HepG2 (cell line): Measurements from ENCODE around the gene TPD52L2. TPM values are rescaled to one million over a fixed set of nuclear protein-coding genes. Genes with fewer than 3 reads are reported as not detected.
A peak's percentile ranks its signal among the peaks of the same experiment; 100 is the strongest.

Experiments
- ADNP ChIP-seq: sonication (generic); formaldehyde crosslinking; IDR thresholded peaks from 2 replicates; pipeline ENCODE4 v1.4.0; 2020; ENCODE audit warnings: missing genetic modification reagents
- EP300 ChIP-seq, 3 experiments: sonication (generic) in 1 of 3; formaldehyde crosslinking in 1 of 3; IDR thresholded peaks; 2 replicates each; pipeline versions ENCODE4 v1.5.1 to v1.6.1; 2011 to 2020; ENCODE audit warnings: low read depth in 2 of 3, low read length in 2 of 3, borderline replicate concordance in 1 of 3, improper control_type of control experiment in 1 of 3, mild to moderate bottlenecking in 1 of 3, missing genetic modification reagents in 1 of 3, moderate library complexity in 1 of 3
- GATA4 ChIP-seq: sonication (generic); IDR thresholded peaks from 2 replicates; pipeline ENCODE4 v1.6.1; 2016; ENCODE audit warnings: antibody characterized with exemption, low read depth, borderline replicate concordance
- MAX ChIP-seq: IDR thresholded peaks from 2 replicates; pipeline ENCODE4 v1.6.1; 2012; ENCODE audit warnings: inconsistent platforms
- MED8 ChIP-seq: sonication (generic); formaldehyde crosslinking; IDR thresholded peaks from 2 replicates; pipeline ENCODE4 v1.8.1; 2023; ENCODE audit warnings: mild to moderate bottlenecking, missing genetic modification reagents; ENCODE audit not compliant: insufficient replicate concordance
- MLXIP ChIP-seq: sonication (generic); formaldehyde crosslinking; IDR thresholded peaks from 2 replicates; pipeline ENCODE4 v1.9.0; 2021; ENCODE audit warnings: missing genetic modification reagents, borderline replicate concordance
- NBN ChIP-seq: fragments of 450-650 bp; conservative IDR thresholded peaks from 2 replicates; pipeline ENCODE4 v1.6.1; 2017
- TFDP1 ChIP-seq: IDR thresholded peaks from 2 replicates; pipeline ENCODE4 v1.6.1; 2016; ENCODE audit warnings: missing compliant biosample characterization, missing genetic modification reagents, borderline replicate concordance
- TFDP2 ChIP-seq: sonication (generic); formaldehyde crosslinking; IDR thresholded peaks from 2 replicates; pipeline ENCODE4 v1.4.0; 2020; ENCODE audit warnings: missing genetic modification reagents
- ZBTB3 ChIP-seq: sonication (generic); formaldehyde crosslinking; IDR thresholded peaks from 2 replicates; pipeline ENCODE4 v1.4.0; 2020; ENCODE audit warnings: low read depth, mild to moderate bottlenecking, moderate library complexity, missing genetic modification reagents, borderline replicate concordance
- ZFP36L2 ChIP-seq: sonication (generic); formaldehyde crosslinking; IDR thresholded peaks from 2 replicates; pipeline ENCODE4 v1.4.0; 2020; ENCODE audit warnings: missing genetic modification reagents
- ZMYM4 ChIP-seq: sonication (generic); formaldehyde crosslinking; IDR thresholded peaks from 2 replicates; pipeline ENCODE4 v1.8.1; 2023; ENCODE audit warnings: mild to moderate bottlenecking, missing genetic modification reagents
- ZNF121 ChIP-seq: sonication (generic); formaldehyde crosslinking; IDR thresholded peaks from 2 replicates; pipeline ENCODE4 v1.5.0; 2020; ENCODE audit warnings: mild to moderate bottlenecking, missing genetic modification reagents
- ZNF143 ChIP-seq: sonication (generic); formaldehyde crosslinking; IDR thresholded peaks from 2 replicates; pipeline ENCODE4 v1.4.0; 2020; ENCODE audit warnings: missing genetic modification reagents
- ZNF24 ChIP-seq: fragments of 450-650 bp; IDR thresholded peaks from 2 replicates; pipeline ENCODE4 v1.6.1; 2017; ENCODE audit warnings: antibody characterized with exemption, mild to moderate bottlenecking
- ZNF292 ChIP-seq: sonication (generic); formaldehyde crosslinking; IDR thresholded peaks from 2 replicates; pipeline ENCODE4 v1.8.1; 2022; ENCODE audit warnings: mild to moderate bottlenecking, low read depth, missing genetic modification reagents, borderline replicate concordance
- ZNF326 ChIP-seq: sonication (generic); formaldehyde crosslinking; IDR thresholded peaks from 2 replicates; pipeline ENCODE4 v1.4.0; 2020; ENCODE audit warnings: missing genetic modification reagents, borderline replicate concordance
- ZNF331 ChIP-seq: sonication (generic); formaldehyde crosslinking; IDR thresholded peaks from 2 replicates; pipeline ENCODE4 v1.4.0; 2020; ENCODE audit warnings: missing genetic modification reagents
- ZNF691 ChIP-seq: sonication (generic); formaldehyde crosslinking; IDR thresholded peaks from 2 replicates; pipeline ENCODE4 v1.4.0; 2020; ENCODE audit warnings: missing genetic modification reagents, low read depth, mild to moderate bottlenecking, borderline replicate concordance
- ZNF816 ChIP-seq: sonication (generic); formaldehyde crosslinking; IDR thresholded peaks from 2 replicates; pipeline ENCODE4 v1.8.0; 2022; ENCODE audit warnings: missing genetic modification reagents, mild to moderate bottlenecking, borderline replicate concordance
- ZNF83 ChIP-seq: sonication (generic); formaldehyde crosslinking; IDR thresholded peaks from 2 replicates; pipeline ENCODE4 v1.4.0; 2020; ENCODE audit warnings: missing genetic modification reagents, mild to moderate bottlenecking, borderline replicate concordance
- ZNF878 ChIP-seq: sonication (generic); formaldehyde crosslinking; IDR thresholded peaks from 2 replicates; pipeline ENCODE4 v1.8.1; 2023; ENCODE audit warnings: mild to moderate bottlenecking, missing genetic modification reagents, moderate library complexity
- polyA plus RNA-seq, 8 experiments: library from polyadenylated mRNA; depleted of rRNA in 3 of 8; stranded (reverse) in 7 of 8; unstranded in 1 of 8; fragments of >200 nt; fragmentation: Illumina TruSeq in 4 of 8; extraction: Trizol in 4 of 8; gene quantifications; 2 replicates each; pipeline versions ENCODE4 v1.2.1 to v1.2.3, GENCODE V29; 2011 to 2016; ENCODE audit warnings: low read depth in 4 of 8, missing spikeins in 1 of 8, mixed read lengths in 1 of 8; ENCODE audit not compliant: insufficient read depth in 1 of 8
- total RNA-seq, 5 experiments: library from RNA; depleted of rRNA; stranded (reverse); fragments of >200 nt; fragmentation: Illumina TruSeq; extraction: Trizol; gene quantifications; 2 replicates each; pipeline ENCODE4 v1.2.3, GENCODE V29; 2016; ENCODE audit warnings: low read depth in 1 of 5

Gene TPD52L2
- total and polyA plus RNA-seq, 2 of the 13 experiments (the other 11 are each of a cell fraction or from before 2014, with no cell fraction given) = 156 to 184 TPM

GRCh38 chr20:63858393-63859165 is 6.5 kb upstream of the TPD52L2 start (continued):
- TF ChIP-seq MLXIP (CRISPR knock-in tag) = no peak
- TF ChIP-seq ZNF24 = no peak
- TF ChIP-seq TFDP2 (CRISPR knock-in tag) = 0 out of 2 replicates have a peak, but pooled peaks have one; percentile 61
- TF ChIP-seq ZNF331 = no peak
- TF ChIP-seq ZNF691 (CRISPR knock-in tag) = peak; percentile 57; the same call in 1 of the 2 replicates
- TF ChIP-seq ZNF816 (CRISPR knock-in tag) = 0 out of 2 replicates have a peak, but pooled peaks have one; percentile 44
- TF ChIP-seq ZFP36L2 (CRISPR knock-in tag) = no peak
- TF ChIP-seq ZBTB3 (CRISPR knock-in tag) = no peak
- no peak for TF ChIP-seq ZNF121 (CRISPR knock-in tag)
- TF ChIP-seq MAX = peak; percentile 67
- TF ChIP-seq ZNF143 (CRISPR knock-in tag) = peak; percentile 49; the same call in 1 of the 2 replicates
- no peak for TF ChIP-seq NBN
- TF ChIP-seq ZNF326 = peak; percentile 93
- TF ChIP-seq ZMYM4 (CRISPR knock-in tag) = no peak
- no peak for TF ChIP-seq ADNP (CRISPR knock-in tag)
- peak; percentile 74 for TF ChIP-seq MED8
- TF ChIP-seq GATA4 = no peak
- peak; percentile 61; the same call in 1 of the 2 replicates for TF ChIP-seq TFDP1 (CRISPR knock-in tag)
- TF ChIP-seq ZNF878 = no peak
- peak; percentile 53; the same call in 1 of the 2 replicates for TF ChIP-seq ZNF292 (CRISPR knock-in tag)
- TF ChIP-seq ZNF83 (CRISPR knock-in tag) = peak; percentile 20; the same call in 1 of the 2 replicates
- peak in 1 of 2 experiments; percentile 25; a peak in 1 of 4 replicates for TF ChIP-seq EP300 (IDR thresholded peaks at IDR 0.05; ENCODE audit: low read depth in 2 of 2, low read length in 2 of 2)
- peak; percentile 13; the same call in 1 of the 2 replicates for TF ChIP-seq EP300 (CRISPR knock-in tag; IDR thresholded peaks at IDR 0.05; ENCODE audit: borderline replicate concordance)
